ENCODE data around the gene JSRP1.

JSRP1 gene

GRCh38 chr19:2231621-2232221, 24.5 kb downstream of the JSRP1 start:
- DNase-seq: no peak

GRCh38 chr19:2230807-2231533, 25.2 kb downstream of the JSRP1 start:
- no peak for DNase-seq

- DNase-seq: no peak
Observed at GRCh38 chr19:2230033-2230531, 26.1 kb downstream of the JSRP1 start.

GRCh38 chr19:2229103-2230032, 26.8 kb downstream of the JSRP1 start:
- DNase-seq: no peak

GRCh38 chr19:2228157-2229030, 27.8 kb downstream of the JSRP1 start:
- DNase-seq: no peak

GRCh38 chr19:2227415-2228156, 28.6 kb downstream of the JSRP1 start:
- no peak for DNase-seq

- DNase-seq: no peak
Observed at GRCh38 chr19:2226840-2227360, 29.3 kb downstream of the JSRP1 start.

GRCh38 chr19:2226051-2226839, 30.0 kb downstream of the JSRP1 start:
- no peak for DNase-seq

- no peak for DNase-seq
Observed at GRCh38 chr19:2225415-2226050, 30.7 kb downstream of the JSRP1 start.

- DNase-seq: no peak
Observed at GRCh38 chr19:2224754-2225349, 31.4 kb downstream of the JSRP1 start.

GRCh38 chr19:2223959-2224358, 32.3 kb downstream of the JSRP1 start:
- DNase-seq: no peak

GRCh38 chr19:2223391-2223790, 32.8 kb downstream of the JSRP1 start:
- DNase-seq: no peak

- no peak for DNase-seq
Observed at GRCh38 chr19:2221918-2222317, 34.3 kb downstream of the JSRP1 start.

GRCh38 chr19:2221250-2221831, 34.9 kb downstream of the JSRP1 start:
- no peak for DNase-seq

GRCh38 chr19:2219726-2220125, 36.5 kb downstream of the JSRP1 start:
- DNase-seq: no peak

GRCh38 chr19:2217591-2217990, 38.6 kb downstream of the JSRP1 start:
- no peak for DNase-seq

- no peak for DNase-seq
Observed at GRCh38 chr19:2216361-2217225, 39.6 kb downstream of the JSRP1 start.

GRCh38 chr19:2215281-2215751, 40.9 kb downstream of the JSRP1 start:
- no peak for DNase-seq

Measured in DMS 273 treated with DMSO at 0.1 percent for 48 hours (cell line).